A673 (cell line): ENCODE data around the gene VWA5B1.

ENCODE experiments used
- EZH2 ChIP-seq: fragments of 200-600 bp; sonication (generic); IDR thresholded peaks from 2 replicates; pipeline ENCODE4 v1.6.1; 2017; ENCODE audit warnings: borderline replicate concordance, low read depth, mild to moderate bottlenecking, mixed read lengths, antibody characterized with exemption, low read length; ENCODE audit not compliant: poor library complexity, severe bottlenecking
- TF ChIP-seq, protein P1 (sequence below): fragments of 300-800, 200-600 bp; sonication (generic); conservative IDR thresholded peaks from 2 replicates; pipeline ENCODE4 v1.5.1; 2017; ENCODE audit warnings: low read depth, mild to moderate bottlenecking, antibody characterized with exemption, low read length, moderate library complexity, mixed read lengths

DNA sequence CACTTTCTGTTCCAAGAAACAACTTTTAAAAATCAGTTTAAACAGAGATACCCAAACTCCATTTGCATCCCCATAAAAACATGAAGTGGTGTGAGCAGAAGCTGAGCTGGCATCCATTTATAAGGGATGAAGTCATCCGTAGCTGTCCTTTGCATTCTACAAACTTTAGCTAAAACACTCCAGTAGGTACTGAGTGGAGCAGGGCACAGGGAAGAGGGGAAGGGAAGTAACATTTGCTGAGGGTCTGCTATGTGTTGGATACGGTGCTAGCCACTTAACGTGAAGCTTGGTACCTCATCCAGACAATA, 32.9 kb downstream of the VWA5B1 start:
- TF ChIP-seq, protein P1, sequence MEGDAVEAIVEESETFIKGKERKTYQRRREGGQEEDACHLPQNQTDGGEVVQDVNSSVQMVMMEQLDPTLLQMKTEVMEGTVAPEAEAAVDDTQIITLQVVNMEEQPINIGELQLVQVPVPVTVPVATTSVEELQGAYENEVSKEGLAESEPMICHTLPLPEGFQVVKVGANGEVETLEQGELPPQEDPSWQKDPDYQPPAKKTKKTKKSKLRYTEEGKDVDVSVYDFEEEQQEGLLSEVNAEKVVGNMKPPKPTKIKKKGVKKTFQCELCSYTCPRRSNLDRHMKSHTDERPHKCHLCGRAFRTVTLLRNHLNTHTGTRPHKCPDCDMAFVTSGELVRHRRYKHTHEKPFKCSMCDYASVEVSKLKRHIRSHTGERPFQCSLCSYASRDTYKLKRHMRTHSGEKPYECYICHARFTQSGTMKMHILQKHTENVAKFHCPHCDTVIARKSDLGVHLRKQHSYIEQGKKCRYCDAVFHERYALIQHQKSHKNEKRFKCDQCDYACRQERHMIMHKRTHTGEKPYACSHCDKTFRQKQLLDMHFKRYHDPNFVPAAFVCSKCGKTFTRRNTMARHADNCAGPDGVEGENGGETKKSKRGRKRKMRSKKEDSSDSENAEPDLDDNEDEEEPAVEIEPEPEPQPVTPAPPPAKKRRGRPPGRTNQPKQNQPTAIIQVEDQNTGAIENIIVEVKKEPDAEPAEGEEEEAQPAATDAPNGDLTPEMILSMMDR, result no peak
- no peak for TF ChIP-seq EZH2
